Measurements from ENCODE around the gene RAI1. TPM values are rescaled to one million over a fixed set of nuclear protein-coding genes. Genes with fewer than 3 reads are reported as not detected.
A peak's percentile ranks its signal among the peaks of the same experiment; 100 is the strongest.

The RAI1 gene
- total and polyA plus RNA-seq, 2 of the 13 experiments (the other 11 are each of a cell fraction or from before 2014, with no cell fraction given) = 3.4 to 5.2 TPM

DNA sequence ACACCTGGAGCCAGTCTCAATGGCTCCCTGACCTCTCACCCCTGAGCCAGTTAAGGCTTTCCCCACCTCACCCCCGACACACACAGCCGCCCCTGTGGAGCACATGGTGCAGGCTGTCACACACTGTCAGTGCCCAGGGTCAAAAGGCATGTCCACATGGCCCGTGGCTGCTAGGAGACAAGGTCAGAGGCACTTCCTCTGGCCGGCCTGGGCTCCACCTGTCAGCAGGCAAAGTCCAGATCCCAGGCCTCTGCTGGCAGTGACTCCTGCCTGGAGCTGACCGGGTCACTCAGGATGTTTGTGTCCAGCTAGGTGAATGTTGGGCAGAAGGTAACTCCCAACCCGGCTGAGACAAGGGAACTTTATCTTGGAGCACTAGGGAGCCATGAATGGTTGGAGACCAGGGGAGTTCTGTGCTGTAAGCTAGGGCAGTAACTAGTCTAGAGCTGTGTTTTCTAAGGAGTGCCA is 149.5 kb downstream of the RAI1 start (continued):
- TF ChIP-seq ELF4 (CRISPR knock-in tag; IDR thresholded peaks at IDR 0.05; ENCODE audit: borderline replicate concordance) (no peak), ZNF431 (CRISPR knock-in tag; IDR thresholded peaks at IDR 0.05; ENCODE audit: borderline replicate concordance, low read depth) (peak; percentile 82), ZNF75D (CRISPR knock-in tag; IDR thresholded peaks at IDR 0.05; ENCODE audit: borderline replicate concordance) (no peak), CEBPB (IDR thresholded peaks at IDR 0.05; ENCODE audit: borderline replicate concordance, low read depth, low read length) (no peak), SOX13 (IDR thresholded peaks at IDR 0.05) (no peak), SOX13 (CRISPR knock-in tag; conservative IDR thresholded peaks at IDR 0.05 in 1 of 2, IDR thresholded peaks at IDR 0.05 in 1 of 2) (peak in 1 of 2 experiments; percentile 77; a peak in 1 of 4 replicates), RNF2 (conservative IDR thresholded peaks at IDR 0.05; ENCODE audit: low read depth) (no peak), PCBP1 (IDR thresholded peaks at IDR 0.05; ENCODE audit: borderline replicate concordance, low read depth, low read length) (no peak), ZFP1 (CRISPR knock-in tag; IDR thresholded peaks at IDR 0.05) (peak; percentile 55; the same call in 1 of the 2 replicates), PHF20 (CRISPR knock-in tag; IDR thresholded peaks at IDR 0.05) (no peak), ZNF879 (CRISPR knock-in tag; IDR thresholded peaks at IDR 0.05) (no peak), ARHGAP35 (CRISPR knock-in tag; IDR thresholded peaks at IDR 0.05; ENCODE audit: borderline replicate concordance) (no peak), POLR2G (IDR thresholded peaks at IDR 0.05; ENCODE audit: low read depth, low read length) (peak; percentile 45; the same call in 1 of the 2 replicates), MIXL1 (CRISPR knock-in tag; IDR thresholded peaks at IDR 0.05) (peak; percentile 75; the same call in 1 of the 2 replicates)
- TF ChIP-seq, protein P1, sequence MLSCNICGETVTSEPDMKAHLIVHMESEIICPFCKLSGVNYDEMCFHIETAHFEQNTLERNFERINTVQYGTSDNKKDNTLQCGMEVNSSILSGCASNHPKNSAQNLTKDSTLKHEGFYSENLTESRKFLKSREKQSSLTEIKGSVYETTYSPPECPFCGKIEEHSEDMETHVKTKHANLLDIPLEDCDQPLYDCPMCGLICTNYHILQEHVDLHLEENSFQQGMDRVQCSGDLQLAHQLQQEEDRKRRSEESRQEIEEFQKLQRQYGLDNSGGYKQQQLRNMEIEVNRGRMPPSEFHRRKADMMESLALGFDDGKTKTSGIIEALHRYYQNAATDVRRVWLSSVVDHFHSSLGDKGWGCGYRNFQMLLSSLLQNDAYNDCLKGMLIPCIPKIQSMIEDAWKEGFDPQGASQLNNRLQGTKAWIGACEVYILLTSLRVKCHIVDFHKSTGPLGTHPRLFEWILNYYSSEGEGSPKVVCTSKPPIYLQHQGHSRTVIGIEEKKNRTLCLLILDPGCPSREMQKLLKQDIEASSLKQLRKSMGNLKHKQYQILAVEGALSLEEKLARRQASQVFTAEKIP (CRISPR knock-in tag; IDR thresholded peaks at IDR 0.05; ENCODE audit: borderline replicate concordance) = no peak
- TF ChIP-seq, protein P2, sequence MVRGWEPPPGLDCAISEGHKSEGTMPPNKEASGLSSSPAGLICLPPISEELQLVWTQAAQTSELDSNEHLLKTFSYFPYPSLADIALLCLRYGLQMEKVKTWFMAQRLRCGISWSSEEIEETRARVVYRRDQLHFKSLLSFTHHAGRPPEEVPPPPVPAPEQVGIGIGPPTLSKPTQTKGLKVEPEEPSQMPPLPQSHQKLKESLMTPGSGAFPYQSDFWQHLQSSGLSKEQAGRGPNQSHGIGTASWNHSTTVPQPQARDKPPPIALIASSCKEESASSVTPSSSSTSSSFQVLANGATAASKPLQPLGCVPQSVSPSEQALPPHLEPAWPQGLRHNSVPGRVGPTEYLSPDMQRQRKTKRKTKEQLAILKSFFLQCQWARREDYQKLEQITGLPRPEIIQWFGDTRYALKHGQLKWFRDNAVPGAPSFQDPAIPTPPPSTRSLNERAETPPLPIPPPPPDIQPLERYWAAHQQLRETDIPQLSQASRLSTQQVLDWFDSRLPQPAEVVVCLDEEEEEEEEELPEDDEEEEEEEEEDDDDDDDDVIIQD (CRISPR knock-in tag; IDR thresholded peaks at IDR 0.05; ENCODE audit: low read depth) = peak; percentile 84
- TF ChIP-seq, protein P3, sequence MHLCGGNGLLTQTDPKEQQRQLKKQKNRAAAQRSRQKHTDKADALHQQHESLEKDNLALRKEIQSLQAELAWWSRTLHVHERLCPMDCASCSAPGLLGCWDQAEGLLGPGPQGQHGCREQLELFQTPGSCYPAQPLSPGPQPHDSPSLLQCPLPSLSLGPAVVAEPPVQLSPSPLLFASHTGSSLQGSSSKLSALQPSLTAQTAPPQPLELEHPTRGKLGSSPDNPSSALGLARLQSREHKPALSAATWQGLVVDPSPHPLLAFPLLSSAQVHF (CRISPR knock-in tag; IDR thresholded peaks at IDR 0.05) = no peak
- TF ChIP-seq, protein P4, sequence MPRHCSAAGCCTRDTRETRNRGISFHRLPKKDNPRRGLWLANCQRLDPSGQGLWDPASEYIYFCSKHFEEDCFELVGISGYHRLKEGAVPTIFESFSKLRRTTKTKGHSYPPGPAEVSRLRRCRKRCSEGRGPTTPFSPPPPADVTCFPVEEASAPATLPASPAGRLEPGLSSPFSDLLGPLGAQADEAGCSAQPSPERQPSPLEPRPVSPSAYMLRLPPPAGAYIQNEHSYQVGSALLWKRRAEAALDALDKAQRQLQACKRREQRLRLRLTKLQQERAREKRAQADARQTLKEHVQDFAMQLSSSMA (CRISPR knock-in tag; IDR thresholded peaks at IDR 0.05) = no peak
- TF ChIP-seq, protein P5, sequence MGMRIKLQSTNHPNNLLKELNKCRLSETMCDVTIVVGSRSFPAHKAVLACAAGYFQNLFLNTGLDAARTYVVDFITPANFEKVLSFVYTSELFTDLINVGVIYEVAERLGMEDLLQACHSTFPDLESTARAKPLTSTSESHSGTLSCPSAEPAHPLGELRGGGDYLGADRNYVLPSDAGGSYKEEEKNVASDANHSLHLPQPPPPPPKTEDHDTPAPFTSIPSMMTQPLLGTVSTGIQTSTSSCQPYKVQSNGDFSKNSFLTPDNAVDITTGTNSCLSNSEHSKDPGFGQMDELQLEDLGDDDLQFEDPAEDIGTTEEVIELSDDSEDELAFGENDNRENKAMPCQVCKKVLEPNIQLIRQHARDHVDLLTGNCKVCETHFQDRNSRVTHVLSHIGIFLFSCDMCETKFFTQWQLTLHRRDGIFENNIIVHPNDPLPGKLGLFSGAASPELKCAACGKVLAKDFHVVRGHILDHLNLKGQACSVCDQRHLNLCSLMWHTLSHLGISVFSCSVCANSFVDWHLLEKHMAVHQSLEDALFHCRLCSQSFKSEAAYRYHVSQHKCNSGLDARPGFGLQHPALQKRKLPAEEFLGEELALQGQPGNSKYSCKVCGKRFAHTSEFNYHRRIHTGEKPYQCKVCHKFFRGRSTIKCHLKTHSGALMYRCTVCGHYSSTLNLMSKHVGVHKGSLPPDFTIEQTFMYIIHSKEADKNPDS (CRISPR knock-in tag; IDR thresholded peaks at IDR 0.05) = no peak
- TF ChIP-seq, protein P6, sequence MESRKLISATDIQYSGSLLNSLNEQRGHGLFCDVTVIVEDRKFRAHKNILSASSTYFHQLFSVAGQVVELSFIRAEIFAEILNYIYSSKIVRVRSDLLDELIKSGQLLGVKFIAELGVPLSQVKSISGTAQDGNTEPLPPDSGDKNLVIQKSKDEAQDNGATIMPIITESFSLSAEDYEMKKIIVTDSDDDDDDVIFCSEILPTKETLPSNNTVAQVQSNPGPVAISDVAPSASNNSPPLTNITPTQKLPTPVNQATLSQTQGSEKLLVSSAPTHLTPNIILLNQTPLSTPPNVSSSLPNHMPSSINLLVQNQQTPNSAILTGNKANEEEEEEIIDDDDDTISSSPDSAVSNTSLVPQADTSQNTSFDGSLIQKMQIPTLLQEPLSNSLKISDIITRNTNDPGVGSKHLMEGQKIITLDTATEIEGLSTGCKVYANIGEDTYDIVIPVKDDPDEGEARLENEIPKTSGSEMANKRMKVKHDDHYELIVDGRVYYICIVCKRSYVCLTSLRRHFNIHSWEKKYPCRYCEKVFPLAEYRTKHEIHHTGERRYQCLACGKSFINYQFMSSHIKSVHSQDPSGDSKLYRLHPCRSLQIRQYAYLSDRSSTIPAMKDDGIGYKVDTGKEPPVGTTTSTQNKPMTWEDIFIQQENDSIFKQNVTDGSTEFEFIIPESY (CRISPR knock-in tag; IDR thresholded peaks at IDR 0.05) = peak; percentile 61; the same call in 1 of the 2 replicates

Measured in HepG2 (cell line).